ENCODE results near the gene ATP9B. TPM values are rescaled to one million over a fixed set of nuclear protein-coding genes. Genes with fewer than 3 reads are reported as not detected.

Gene ATP9B
- total RNA-seq, 1 experiment from 2014 or later = 20.9 TPM

DNA sequence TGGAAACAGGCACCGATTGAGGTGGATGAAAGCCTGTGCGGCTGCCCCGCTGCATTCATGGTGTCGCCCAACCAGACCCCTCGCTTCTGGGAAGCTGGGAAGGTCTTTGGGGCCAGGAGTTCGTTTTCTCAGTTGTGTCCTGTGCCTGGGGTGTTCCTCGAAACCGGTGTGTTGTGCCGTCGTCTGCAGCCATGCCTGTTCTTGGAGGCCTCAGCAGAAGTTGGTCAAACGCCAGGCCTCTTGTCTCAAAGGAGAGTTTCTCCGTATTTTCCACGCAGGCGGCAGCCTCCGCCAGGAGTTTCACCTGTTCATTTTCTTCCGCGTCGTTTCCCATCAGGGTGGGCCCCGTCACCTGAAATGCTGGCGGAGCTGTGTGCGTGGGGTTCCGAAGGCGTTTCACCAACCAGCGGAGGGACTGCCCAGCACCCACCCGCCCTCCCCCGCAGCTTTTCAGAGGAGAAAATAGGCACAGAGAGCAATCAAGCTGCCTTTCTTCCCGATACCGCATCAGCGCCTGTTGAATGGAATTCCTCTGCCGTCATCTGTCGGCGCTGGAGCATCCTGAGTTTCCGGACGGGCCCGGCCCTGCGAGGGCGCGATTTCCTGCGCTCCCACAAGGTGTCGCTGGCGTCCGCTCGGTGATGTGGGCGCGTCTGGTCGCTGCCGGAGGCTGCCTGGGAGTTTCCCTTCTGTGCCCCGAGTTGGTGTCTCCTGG is 309.5 kb downstream of the ATP9B start:
- no peaks in the 10 kb centered on the region for H3K79me2 ChIP-seq (ENCODE audit: insufficient read depth, low read length)

More for the DNA sequence above, 309.5 kb downstream of the ATP9B start:
- Histone ChIP-seq H4K5ac (ENCODE audit: insufficient read length, low read depth, low read length) (no peak overlapping the region), H4K8ac (replicated peaks; ENCODE audit: insufficient read length, low read depth, low read length) (no peak overlapping the region), H3K56ac (ENCODE audit: insufficient read length, low read depth, low read length) (no peak overlapping the region), H2BK120ac (ENCODE audit: low read depth, low read length, poor library complexity, severe bottlenecking) (no peak overlapping the region), H2BK5ac (ENCODE audit: insufficient read length, low read length) (no peak overlapping the region), H3K9ac (ENCODE audit: extremely low read depth, insufficient read length, low read length) (no peak overlapping the region), H3K4ac (ENCODE audit: low read depth, low read length) (no peak overlapping the region), H3K27ac (ENCODE audit: insufficient read length, low read depth, low read length) (no peak overlapping the region), H3K23me2 (ENCODE audit: insufficient read length, low read depth, low read length, poor library complexity, severe bottlenecking) (no peaks in the 10 kb centered on the region), H2BK15ac (ENCODE audit: low read depth, low read length) (no peak overlapping the region), H2BK20ac (ENCODE audit: low read depth, low read length, poor library complexity, severe bottlenecking) (no peak overlapping the region), H3T11ph (ENCODE audit: low read length) (no peak overlapping the region), H3K4me2 (ENCODE audit: insufficient read depth, insufficient read length, low read length) (peak overlapping the region; percentile 1), H3K79me1 (ENCODE audit: insufficient read depth, low read depth, low read length, poor library complexity, severe bottlenecking) (no peaks in the 10 kb centered on the region), H3K14ac (ENCODE audit: insufficient read depth, low read length) (0 out of 2 replicates have a peak overlapping the region, but pooled peaks have one; percentile 69), H2BK12ac (ENCODE audit: insufficient read length, low read depth, low read length) (no peak overlapping the region), H4K91ac (ENCODE audit: insufficient read length, low read depth, low read length) (no peak overlapping the region), H3K23ac (ENCODE audit: insufficient read length, low read depth, low read length) (no peak overlapping the region), H4K20me1 (ENCODE audit: control insufficient read depth, insufficient read depth, insufficient read length) (no peaks in the 10 kb centered on the region), H2AFZ (ENCODE audit: low read length) (no peak overlapping the region), H3K4me1 (ENCODE audit: insufficient read depth, low read length) (no peaks in the 10 kb centered on the region), H3K9me3 (ENCODE audit: control insufficient read depth, low read depth, low read length) (no peaks in the 10 kb centered on the region), H3K27me3 (ENCODE audit: insufficient read depth, low read length) (no peaks in the 10 kb centered on the region), H2AK5ac (ENCODE audit: insufficient read length, low read length) (no peak overlapping the region), H3K18ac (ENCODE audit: insufficient read length, low read depth, low read length) (peak overlapping the region; percentile 28)
- peak; percentile 92 for DNase-seq
- Mint-ChIP-seq H3K36me3 (ENCODE audit: insufficient read depth in 1 of 3, low read depth in 3 of 3) (peaks cover 3 to 4% (median 4%) of the 10 kb centered on the region in 3 experiments; a peak in 4 of 7 replicates), H3K27ac (peak overlapping the region; percentile 85 to 97 (median 85); a peak in 5 of 7 replicates), H3K4me1 (peaks cover 10 to 17% of the 10 kb centered on the region in 2 experiments), H3K27me3 (ENCODE audit: low read depth) (peaks cover 2% of the 10 kb centered on the region; the same call in 1 of the 2 replicates), H3K4me3 (peak overlapping the region; percentile 55 to 63), H3K9me3 (no peaks in the 10 kb centered on the region)
- TF ChIP-seq, protein P1, sequence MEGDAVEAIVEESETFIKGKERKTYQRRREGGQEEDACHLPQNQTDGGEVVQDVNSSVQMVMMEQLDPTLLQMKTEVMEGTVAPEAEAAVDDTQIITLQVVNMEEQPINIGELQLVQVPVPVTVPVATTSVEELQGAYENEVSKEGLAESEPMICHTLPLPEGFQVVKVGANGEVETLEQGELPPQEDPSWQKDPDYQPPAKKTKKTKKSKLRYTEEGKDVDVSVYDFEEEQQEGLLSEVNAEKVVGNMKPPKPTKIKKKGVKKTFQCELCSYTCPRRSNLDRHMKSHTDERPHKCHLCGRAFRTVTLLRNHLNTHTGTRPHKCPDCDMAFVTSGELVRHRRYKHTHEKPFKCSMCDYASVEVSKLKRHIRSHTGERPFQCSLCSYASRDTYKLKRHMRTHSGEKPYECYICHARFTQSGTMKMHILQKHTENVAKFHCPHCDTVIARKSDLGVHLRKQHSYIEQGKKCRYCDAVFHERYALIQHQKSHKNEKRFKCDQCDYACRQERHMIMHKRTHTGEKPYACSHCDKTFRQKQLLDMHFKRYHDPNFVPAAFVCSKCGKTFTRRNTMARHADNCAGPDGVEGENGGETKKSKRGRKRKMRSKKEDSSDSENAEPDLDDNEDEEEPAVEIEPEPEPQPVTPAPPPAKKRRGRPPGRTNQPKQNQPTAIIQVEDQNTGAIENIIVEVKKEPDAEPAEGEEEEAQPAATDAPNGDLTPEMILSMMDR (conservative IDR thresholded peaks at IDR 0.05) = peak; percentile 98
- WGBS (ENCODE audit: extremely low coverage, insufficient read length, low lambda C conversion rate) = no CpG with 5 or more reads among the region's 48 CpGs
